ENCODE measurements around the gene ACSF2.

The ACSF2 gene

GRCh38 chr17:50506298-50506697 lies 80.3 kb downstream of the ACSF2 start:
- TF ChIP-seq Cebpa-rat (IDR thresholded peaks at IDR 0.05) = no peak
- peaks cover 42% of the 10 kb centered on the region for H3K27me3 ChIP-seq
- H3K9me3 ChIP-seq = no peaks in the 10 kb centered on the region
- H3K9ac ChIP-seq = no peak overlapping the region
- peaks cover 6% of the 10 kb centered on the region; the same call in 1 of the 2 replicates for H3K4me1 ChIP-seq
- no peak overlapping the region for H3K4me3 ChIP-seq
- no peak overlapping the region for H3K27ac ChIP-seq
- H3K4me2 ChIP-seq = no peak overlapping the region
- H4K20me1 ChIP-seq = no peaks in the 10 kb centered on the region
- H3K36me3 ChIP-seq = no peaks in the 10 kb centered on the region

- TF ChIP-seq Cebpa-rat (IDR thresholded peaks at IDR 0.05) = no peak
- no peak within 1 kb of the TSS for H3K27ac ChIP-seq
- no peaks in the 10 kb centered on the region for H4K20me1 ChIP-seq
- peaks cover 42% of the 10 kb centered on the region for H3K27me3 ChIP-seq
- H3K4me1 ChIP-seq = peaks cover 6% of the 10 kb centered on the region; the same call in 1 of the 2 replicates
- H3K9ac ChIP-seq = no peak within 1 kb of the TSS
- H3K36me3 ChIP-seq = no peaks in the 10 kb centered on the region
- H3K9me3 ChIP-seq = no peaks in the 10 kb centered on the region
- H3K4me2 ChIP-seq = peak within 1 kb of the TSS; percentile 74
- peak within 1 kb of the TSS; percentile 61 for H3K4me3 ChIP-seq
Observed at GRCh38 chr17:50507871-50508572, 82.0 kb downstream of the ACSF2 start, which contains the start of gene MYCBPAP. MYCBPAP (plus strand) TSS chr17:50508439; CDS start chr17:50508675, 236 bp downstream.

- H4K20me1 ChIP-seq = no peaks in the 10 kb centered on the region
- H3K4me1 ChIP-seq = peaks cover 6% of the 10 kb centered on the region; the same call in 1 of the 2 replicates
- TF ChIP-seq Cebpa-rat (IDR thresholded peaks at IDR 0.05) = no peak
- H3K9ac ChIP-seq = no peak overlapping the region
- H3K9me3 ChIP-seq = no peaks in the 10 kb centered on the region
- peaks cover 42% of the 10 kb centered on the region for H3K27me3 ChIP-seq
- no peak overlapping the region for H3K27ac ChIP-seq
- H3K36me3 ChIP-seq = no peaks in the 10 kb centered on the region
- peak overlapping the region; percentile 74 for H3K4me2 ChIP-seq
- peak overlapping the region; percentile 61 for H3K4me3 ChIP-seq
Observed at GRCh38 chr17:50508573-50509460, 82.8 kb downstream of the ACSF2 start.

- Histone ChIP-seq H3K4me1 (peaks cover 20% of the 10 kb centered on the region), H4K20me1 (no peaks in the 10 kb centered on the region), H3K4me2 (no peak overlapping the region), H3K36me3 (no peaks in the 10 kb centered on the region), H3K9ac (no peak overlapping the region), H3K27me3 (peaks cover 39% of the 10 kb centered on the region), H3K9me3 (no peaks in the 10 kb centered on the region), H3K27ac (no peak overlapping the region), H3K4me3 (no peak overlapping the region)
- TF ChIP-seq Cebpa-rat (IDR thresholded peaks at IDR 0.05) = no peak
Observed at GRCh38 chr17:50511058-50511457, 85.0 kb downstream of the ACSF2 start.

GRCh38 chr17:50513495-50513894 lies 87.5 kb downstream of the ACSF2 start:
- Histone ChIP-seq H3K27ac (no peak overlapping the region), H4K20me1 (no peaks in the 10 kb centered on the region), H3K9me3 (no peaks in the 10 kb centered on the region), H3K4me1 (peaks cover 18% of the 10 kb centered on the region), H3K36me3 (no peaks in the 10 kb centered on the region), H3K4me2 (no peak overlapping the region), H3K4me3 (no peak overlapping the region), H3K9ac (no peak overlapping the region), H3K27me3 (peaks cover 15% of the 10 kb centered on the region)
- TF ChIP-seq Cebpa-rat (IDR thresholded peaks at IDR 0.05) = no peak

- TF ChIP-seq Cebpa-rat (IDR thresholded peaks at IDR 0.05) = no peak
- Histone ChIP-seq H3K4me1 (peaks cover 15% of the 10 kb centered on the region), H3K36me3 (no peaks in the 10 kb centered on the region), H3K27me3 (peaks cover 6% of the 10 kb centered on the region; the same call in 1 of the 2 replicates), H3K4me2 (no peak overlapping the region), H3K9me3 (no peaks in the 10 kb centered on the region), H3K27ac (no peak overlapping the region), H3K4me3 (no peak overlapping the region), H4K20me1 (no peaks in the 10 kb centered on the region), H3K9ac (no peak overlapping the region)
Observed at GRCh38 chr17:50514388-50514787, 88.4 kb downstream of the ACSF2 start.

GRCh38 chr17:50514936-50515702 lies 89.1 kb downstream of the ACSF2 start:
- Histone ChIP-seq H3K36me3 (no peaks in the 10 kb centered on the region), H3K9me3 (no peaks in the 10 kb centered on the region), H3K4me3 (no peak overlapping the region), H4K20me1 (no peaks in the 10 kb centered on the region), H3K27me3 (no peaks in the 10 kb centered on the region), H3K9ac (no peak overlapping the region), H3K4me1 (peaks cover 15% of the 10 kb centered on the region), H3K27ac (no peak overlapping the region), H3K4me2 (peak overlapping the region; percentile 46)
- no peak for TF ChIP-seq Cebpa-rat (IDR thresholded peaks at IDR 0.05)

- Histone ChIP-seq H3K27ac (no peak overlapping the region), H3K4me1 (peaks cover 15% of the 10 kb centered on the region), H4K20me1 (no peaks in the 10 kb centered on the region), H3K9me3 (no peaks in the 10 kb centered on the region), H3K27me3 (no peaks in the 10 kb centered on the region), H3K36me3 (no peaks in the 10 kb centered on the region), H3K9ac (no peak overlapping the region), H3K4me3 (no peak overlapping the region), H3K4me2 (no peak overlapping the region)
- no peak for TF ChIP-seq Cebpa-rat (IDR thresholded peaks at IDR 0.05)
Observed at GRCh38 chr17:50517011-50517410, 91.0 kb downstream of the ACSF2 start.

- Histone ChIP-seq H3K9ac (no peak overlapping the region), H3K9me3 (no peaks in the 10 kb centered on the region), H3K27ac (no peak overlapping the region), H3K36me3 (no peaks in the 10 kb centered on the region), H4K20me1 (no peaks in the 10 kb centered on the region), H3K4me2 (no peak overlapping the region), H3K4me3 (no peak overlapping the region), H3K4me1 (peaks cover 15% of the 10 kb centered on the region), H3K27me3 (no peaks in the 10 kb centered on the region)
- TF ChIP-seq Cebpa-rat (IDR thresholded peaks at IDR 0.05) = no peak
Observed at GRCh38 chr17:50517504-50518383, 91.7 kb downstream of the ACSF2 start.

Measured in BLaER1 (cell line).